Fibroblast of peridontal ligament (primary cell): ENCODE results near the gene NSL1.
"Not testable (repeated sequence)": the region's sequence is repeated elsewhere in the genome, so short reads cannot be mapped to it uniquely, and the experiment has no call there.

Experiments used
- DNase-seq: peaks from one replicate; pipeline ENCODE4 v3.0.0-alpha.2; 2010; ENCODE audit errors: extremely low read depth

Gene NSL1

DNA sequence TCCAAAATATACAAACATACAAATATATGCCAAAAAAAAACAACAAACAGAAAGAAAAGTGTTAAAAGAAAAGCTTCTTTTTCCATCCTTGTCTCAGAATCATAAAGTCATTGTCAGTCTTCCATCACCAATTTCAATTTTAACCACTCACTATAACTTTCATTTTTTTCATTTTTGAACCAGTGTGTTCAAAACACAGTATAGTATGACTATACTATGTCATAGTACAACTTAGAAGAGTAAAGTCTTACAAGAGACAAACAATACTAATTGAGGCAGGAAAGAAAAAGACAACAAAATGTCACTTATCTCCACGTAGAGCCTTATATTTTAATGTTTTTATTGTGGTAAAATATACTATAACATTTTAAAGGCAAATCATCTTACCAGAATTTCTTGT, 7.6 kb downstream of the NSL1 start:
- no peak for DNase-seq

DNA sequence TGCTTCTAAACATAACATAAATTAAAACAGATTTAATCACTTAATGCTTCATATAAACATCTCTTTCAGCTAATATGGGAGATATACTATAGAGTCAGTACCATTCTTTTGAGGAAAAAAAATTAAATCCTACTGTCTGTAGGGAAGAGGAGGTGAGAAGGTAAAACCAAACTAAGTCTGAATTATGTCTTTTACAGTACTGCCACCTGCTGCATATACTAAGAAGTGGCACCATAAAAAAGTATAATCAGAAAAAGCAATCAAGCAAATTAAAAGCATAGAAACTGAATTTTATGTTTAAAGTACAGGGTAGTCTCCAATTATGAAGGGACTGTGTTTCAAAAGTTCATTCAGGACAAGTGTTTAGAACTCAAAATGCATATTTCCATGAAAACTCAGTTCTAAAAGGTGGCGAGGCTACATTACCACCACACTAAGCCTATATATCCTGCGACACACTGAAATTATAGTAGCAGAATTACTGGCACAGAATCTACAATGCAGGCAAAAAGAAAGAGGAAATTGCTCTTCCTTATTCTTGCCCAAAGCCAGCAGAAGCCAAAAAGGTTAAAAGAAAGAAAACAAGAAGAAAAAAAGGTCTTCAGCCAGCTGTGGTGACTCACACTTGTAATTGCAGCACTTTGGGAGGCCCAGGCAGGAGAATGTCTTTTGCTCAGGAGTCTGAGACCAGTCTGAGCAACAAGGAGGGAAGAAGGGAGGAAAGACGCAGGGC, 9.0 kb downstream of the NSL1 start:
- DNase-seq: peak; percentile 65

DNA sequence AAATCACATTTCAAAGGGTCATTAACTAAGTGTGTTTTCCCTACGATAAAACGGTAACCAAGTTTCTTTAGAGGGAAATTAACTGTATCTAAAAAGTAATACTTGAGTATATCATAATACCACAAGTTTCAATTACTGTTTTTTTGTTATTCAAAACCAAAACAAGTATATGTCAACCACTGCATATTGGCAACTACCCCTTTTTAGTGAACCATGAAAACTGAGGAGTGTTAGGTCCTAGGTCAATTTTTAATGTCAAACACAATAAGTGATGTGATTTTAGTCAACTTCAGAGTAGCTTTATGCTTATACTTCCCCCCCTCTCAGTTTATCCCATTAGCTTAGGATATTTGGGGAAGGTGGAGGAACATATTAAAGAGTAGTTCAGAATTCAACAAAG, 10.4 kb downstream of the NSL1 start:
- DNase-seq: no peak

DNA sequence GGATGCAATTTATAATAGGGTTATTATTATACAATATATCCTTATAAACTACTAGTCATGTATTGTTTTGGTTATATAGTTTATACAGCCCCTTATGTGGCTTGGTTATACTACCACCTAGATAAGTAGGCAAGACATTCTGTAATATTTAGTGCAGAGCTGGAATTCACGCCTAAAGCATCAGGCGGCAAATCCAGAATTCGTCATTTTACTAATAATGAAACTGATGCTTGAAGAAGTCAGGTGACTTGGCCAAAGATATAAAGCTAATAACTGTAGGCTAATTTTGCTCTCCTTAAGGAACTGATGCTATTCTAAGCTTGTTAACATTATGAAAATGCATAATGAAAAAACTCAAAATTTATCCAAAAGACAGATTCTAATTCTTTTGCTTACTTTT, 10.8 kb downstream of the NSL1 start:
- DNase-seq: no peak

GRCh38 chr1:212779086-212779485, 12.5 kb downstream of the NSL1 start:
- not testable (repeated sequence) for DNase-seq

DNA sequence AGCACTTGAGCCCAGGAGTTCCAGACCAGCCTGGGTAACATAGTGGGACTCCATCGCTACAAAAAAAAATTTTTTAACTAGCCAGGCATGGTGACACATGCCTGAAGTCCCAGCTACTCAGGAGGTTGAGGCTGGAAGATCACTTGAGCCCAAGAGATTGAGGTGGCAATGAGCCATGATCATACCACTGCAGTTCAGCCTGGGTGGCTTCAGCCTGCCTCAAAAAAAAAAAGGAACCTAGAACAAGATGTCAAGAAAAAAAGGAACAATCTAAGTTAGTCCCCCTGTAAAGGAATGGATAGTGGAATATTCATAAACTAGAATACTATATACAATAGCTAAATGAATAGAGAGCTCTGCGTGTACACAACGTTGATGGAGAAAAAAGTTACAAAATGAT, 14.4 kb downstream of the NSL1 start:
- no peak for DNase-seq

DNA sequence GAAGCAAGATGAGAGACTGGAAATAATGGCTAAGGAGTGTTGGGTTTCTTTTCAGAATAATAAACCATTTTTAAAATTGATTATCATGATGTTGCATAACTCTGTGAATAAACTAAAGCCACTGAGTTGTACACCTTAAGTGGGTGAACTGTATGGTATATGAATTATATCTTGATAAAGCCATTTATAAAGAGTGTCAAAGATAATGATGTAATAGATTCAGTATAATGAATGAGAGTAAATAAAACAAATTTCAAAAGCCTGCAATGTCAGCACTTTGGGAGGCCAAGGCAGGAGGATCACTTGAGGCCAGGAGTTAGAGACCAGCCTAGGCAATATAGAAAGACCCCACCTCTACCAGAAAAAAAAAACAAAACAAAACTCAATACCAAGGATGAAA, 16.3 kb downstream of the NSL1 start:
- DNase-seq: no peak

- peak; percentile 46 for DNase-seq
Observed at GRCh38 chr1:212774584-212774983, 17.0 kb downstream of the NSL1 start.

GRCh38 chr1:212773011-212773410, 18.6 kb downstream of the NSL1 start:
- DNase-seq: no peak

DNA sequence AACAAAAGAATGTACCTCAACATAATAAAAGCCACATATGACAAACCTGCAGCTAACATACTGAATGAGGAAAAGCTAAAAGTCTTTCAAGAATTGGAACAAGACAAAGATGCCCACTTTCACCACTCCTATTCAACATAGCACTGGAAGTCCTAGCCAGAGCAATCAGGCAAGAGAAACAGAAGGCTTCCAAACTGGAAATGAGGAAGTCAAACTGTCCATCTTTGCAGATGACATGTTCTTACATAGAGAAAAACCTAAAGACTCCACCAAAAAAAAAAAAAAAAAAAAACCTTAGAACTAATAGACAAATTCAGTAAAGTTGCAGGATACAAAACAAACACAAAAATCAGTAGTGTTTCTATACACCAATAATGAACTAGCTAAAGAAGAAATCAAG, 20.2 kb downstream of the NSL1 start:
- DNase-seq: no peak

- peak; percentile 12 for DNase-seq
Observed at GRCh38 chr1:212769459-212770167, 22.0 kb downstream of the NSL1 start.

- DNase-seq: not testable (repeated sequence)
Observed at GRCh38 chr1:212766825-212767224, 24.8 kb downstream of the NSL1 start.

DNA sequence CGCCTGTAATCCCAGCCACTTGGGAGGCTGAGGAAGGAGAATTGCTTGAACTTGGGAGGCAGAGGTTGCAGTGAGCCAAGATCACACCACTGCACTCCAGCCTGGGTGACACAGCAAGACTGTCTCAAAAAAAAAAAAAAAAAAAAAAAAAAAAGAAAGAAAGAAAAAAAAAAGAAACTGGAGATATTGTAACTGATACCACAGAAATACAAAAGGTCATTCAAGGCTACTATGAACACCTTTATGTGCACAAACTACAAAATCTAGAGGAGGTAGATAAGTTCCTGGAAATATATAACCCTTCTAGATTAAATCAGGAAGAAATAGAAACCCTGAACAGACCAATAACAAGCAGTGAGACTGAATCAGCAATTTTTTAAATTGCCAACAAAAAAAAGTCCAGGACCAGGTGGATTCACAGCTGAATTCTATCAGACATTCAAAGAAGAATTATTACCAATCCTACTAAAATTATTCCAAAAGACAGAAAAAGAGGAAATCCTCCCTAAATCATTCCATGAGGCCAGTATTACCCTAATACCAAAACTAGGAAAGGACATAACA, 26.8 kb downstream of the NSL1 start:
- DNase-seq: not testable (repeated sequence)

DNA sequence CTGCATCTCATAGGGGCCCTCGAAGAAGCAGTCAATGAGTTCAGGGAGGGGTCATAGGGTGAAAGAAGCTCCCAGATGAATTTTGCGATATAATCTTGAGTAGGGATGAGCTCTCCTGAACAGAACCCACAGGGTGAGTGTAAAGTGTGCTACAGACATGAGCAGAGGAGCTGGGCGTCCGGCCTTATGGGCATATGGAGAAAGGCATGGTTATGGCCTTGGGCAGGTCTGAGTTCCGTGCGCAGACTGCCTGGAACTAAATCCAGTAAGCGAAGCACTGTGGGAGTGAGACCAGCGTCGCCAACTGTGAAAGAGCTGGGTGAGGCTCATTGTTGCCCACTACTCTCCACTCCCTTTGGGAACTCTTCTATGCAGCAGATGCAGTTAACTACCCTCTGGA, 28.7 kb downstream of the NSL1 start:
- no peak for DNase-seq

DNA sequence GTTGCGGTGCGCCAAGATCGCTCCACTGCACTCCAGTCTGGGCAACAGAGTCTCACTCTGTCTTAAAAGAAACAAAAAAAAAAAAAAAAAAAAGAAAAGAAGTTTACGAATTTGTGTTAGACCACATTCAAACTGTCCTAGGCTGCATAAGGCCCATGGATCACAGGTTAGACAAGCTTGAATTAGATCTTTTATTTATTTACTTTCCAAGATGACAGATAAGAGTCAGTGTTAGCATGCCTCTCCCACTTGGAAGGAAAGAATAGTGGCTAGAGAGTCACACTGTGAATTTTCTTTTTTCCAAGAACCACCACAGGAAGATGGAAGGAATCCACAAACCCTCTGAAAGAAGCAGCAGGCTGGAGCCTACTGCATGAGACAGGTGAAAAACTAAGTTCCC, 29.3 kb downstream of the NSL1 start:
- DNase-seq: no peak

DNA sequence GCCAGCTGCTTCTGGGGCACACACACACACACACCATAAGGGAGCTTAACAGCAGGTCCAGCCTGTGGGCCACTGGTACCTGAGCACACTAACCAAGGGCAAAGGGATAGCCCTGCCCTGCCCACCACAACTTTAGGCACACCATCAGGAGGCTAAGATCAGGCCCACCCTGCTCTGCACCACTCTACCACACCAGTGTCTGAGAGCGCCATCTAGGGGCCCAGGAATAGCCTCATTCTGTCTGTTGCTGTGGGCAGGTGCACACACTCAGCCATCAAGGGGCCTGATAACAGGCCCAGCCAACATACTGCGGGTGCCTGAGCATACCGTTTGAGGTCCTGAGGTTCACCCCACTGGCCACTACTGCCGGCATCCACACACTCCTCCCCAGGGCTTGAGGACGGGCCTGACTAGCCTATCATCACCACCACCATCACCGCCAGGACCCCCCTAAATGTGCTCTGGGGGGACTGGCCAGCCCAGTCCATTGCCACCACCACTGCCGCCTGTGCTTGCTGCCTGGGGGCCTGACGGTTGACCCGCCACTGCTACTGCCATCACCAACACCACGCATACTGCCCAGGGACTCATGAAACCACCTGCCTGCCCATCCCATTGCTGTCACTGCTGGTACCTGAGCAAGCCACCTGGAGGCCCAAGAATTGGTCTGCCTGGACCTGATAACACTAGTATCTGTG, 31.3 kb downstream of the NSL1 start:
- DNase-seq: no peak

GRCh38 chr1:212759683-212760082, 31.9 kb downstream of the NSL1 start:
- DNase-seq: no peak

DNA sequence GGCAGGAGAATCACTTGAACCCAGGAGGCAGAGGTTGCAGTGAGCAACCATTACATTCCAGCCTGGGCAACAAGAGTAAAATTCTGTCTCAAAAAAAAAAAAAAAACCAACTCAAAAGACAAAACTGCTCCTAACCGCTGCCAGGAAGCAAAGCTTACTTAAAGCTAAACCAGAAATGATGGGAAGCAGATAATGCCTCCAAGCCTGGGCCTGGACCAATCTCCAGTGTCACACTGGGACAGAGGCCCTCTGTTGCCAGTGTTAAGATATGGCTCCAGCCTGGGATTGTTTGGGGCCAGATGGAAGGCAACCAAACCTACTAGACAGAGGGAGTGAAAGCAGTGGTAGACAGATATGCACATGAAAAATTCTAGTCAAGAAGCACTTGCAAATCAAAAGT, 36.9 kb downstream of the NSL1 start:
- peak; percentile 21 for DNase-seq

DNA sequence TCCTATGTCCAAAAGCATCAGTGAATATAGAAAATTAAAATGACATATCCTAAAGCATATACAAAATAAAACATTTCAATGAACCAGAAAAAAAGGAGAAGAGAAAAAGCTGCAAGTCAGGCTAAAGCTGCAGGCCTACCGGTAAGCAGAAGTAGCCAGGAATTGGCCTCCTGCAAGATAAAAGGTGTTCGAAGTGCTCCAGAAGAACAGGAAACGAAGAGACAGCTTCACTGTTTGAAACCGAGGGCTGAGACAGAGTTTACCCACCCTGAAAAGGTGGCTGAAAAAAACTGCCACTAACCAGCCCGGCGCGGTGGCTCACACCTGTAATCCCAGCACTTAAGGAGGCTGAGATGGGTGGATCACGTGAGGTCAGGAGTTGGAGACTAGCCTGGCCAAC, 37.4 kb downstream of the NSL1 start:
- DNase-seq: no peak

GRCh38 chr1:212753749-212754148, 37.8 kb downstream of the NSL1 start:
- DNase-seq: no peak

DNA sequence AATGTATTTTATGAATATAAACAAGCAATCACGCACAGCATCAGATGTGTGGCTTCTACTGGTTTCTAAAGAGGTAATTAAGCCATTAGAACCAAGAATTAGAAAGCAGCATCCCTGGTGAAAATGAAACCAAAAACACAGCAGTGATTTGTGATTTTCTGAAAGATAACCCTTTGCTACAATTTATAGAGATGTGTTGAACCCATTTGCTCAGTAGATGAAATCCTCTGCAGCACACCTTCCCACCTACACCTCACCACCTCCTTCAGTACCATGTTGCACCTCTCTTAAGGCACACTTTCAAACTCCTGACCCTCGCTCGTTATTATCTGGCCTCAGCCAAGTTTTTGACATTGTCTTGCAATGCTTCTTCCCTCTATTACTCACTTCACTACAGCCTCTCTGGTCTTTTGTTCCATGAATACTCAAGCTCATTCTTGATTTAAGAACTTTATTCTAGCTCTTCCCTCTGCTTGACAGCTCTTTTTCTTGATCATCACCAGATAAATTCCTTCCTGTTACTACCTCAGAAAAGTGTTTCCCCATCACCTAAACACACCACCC, 38.6 kb downstream of the NSL1 start:
- DNase-seq: peak; percentile 33

DNA sequence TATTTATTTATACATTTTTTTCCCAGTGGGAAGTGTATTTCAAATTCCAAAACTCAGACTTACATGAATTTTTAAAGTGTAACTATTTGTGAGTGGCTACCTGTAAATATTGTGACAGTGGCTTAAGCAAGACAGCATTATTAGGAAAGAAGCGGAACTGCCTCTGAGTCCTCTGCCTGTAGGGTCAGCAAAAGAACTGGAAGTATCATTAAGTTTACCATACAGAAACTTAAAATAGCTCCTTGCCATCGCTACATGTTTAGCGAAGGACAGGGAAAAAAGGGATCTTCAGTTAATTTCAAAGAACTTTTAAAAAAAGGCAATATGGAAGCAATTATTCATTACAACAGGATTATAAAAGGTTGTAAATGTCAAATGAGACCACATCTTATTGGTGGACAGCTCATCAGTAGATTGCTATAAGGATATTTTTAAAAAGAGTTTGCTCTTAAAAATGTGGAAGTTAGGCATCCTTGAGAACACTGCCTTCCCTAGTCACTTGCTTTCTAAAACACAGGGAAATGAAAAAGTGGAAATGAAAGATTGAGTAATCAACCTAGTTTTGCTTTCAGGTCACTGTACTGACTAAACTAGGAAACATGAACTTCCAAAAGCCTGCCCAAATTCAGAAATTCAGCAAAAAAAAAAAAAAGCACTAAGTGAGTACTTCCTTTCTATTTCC, 39.2 kb downstream of the NSL1 start:
- peak; percentile 78 for DNase-seq
